ENCODE data around the gene TMEM51. TPM values are rescaled to one million over a fixed set of nuclear protein-coding genes. Genes with fewer than 3 reads are reported as not detected.

Gene TMEM51
- total and polyA plus RNA-seq, 2 of the 13 experiments (the other 11 are each of a cell fraction or from before 2014, with no cell fraction given) = 12.2 to 22.3 TPM

DNA sequence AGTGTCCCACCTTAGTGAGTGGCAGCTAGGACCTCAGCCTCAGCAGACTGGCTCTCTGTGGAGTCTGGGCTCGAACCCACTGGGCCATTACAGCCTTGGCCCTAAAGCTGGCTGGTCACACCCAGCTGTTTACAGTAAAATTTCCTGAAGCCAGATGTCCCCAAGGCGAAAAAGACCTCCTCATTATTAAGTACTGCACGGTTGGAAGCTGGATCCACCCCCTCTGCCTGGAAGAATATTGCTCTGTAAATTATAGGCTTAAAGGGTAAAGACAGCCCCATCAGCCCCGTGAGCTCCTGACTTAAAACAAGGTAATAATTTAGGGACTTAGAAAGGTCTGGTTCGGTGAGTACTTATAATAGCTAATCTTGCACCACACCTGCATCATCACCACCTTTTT lies 30.3 kb upstream of the TMEM51 start:
- Histone ChIP-seq H3K4me2 (ENCODE audit: low read depth, low read length) (no peak overlapping the region), H3K4me3 (replicated peaks in 1 of 3; ENCODE audit: insufficient read depth in 1 of 3, low read depth in 2 of 3, low read length in 3 of 3) (no peak overlapping the region), H3K36me3 (replicated peaks in 1 of 2; ENCODE audit: control insufficient read depth in 1 of 2, insufficient read depth in 2 of 2, low read length in 2 of 2) (peaks cover 4 to 13% of the 10 kb centered on the region in 2 experiments; a peak in 3 of 5 replicates), H3K27me3 (ENCODE audit: control insufficient read depth in 1 of 2, insufficient read depth in 2 of 2, low read length in 2 of 2) (no peaks in the 10 kb centered on the region), H3K79me2 (ENCODE audit: insufficient read depth, low read length) (no peaks in the 10 kb centered on the region), H2AFZ (ENCODE audit: low read length) (no peak overlapping the region), H4K20me1 (ENCODE audit: insufficient read depth, low read length) (no peaks in the 10 kb centered on the region), H3K9ac (ENCODE audit: insufficient read depth, low read depth, low read length) (no peak overlapping the region), H3K27ac (ENCODE audit: extremely low read length, insufficient read depth, low read length) (no peak overlapping the region), H3K9me3 (ENCODE audit: low read length) (no peaks in the 10 kb centered on the region), H3K4me1 (ENCODE audit: insufficient read depth, low read length) (no peaks in the 10 kb centered on the region)
- ChIA-PET CTCF (ENCODE audit: low intra/inter-chr PET ratio, low total read pairs) (no interaction called here), POLR2A (no interaction called here)
- intact Hi-C loops (cut with micrococcal nuclease; ENCODE audit: unreplicated experiment) = no loop called here
- no peak for DNase-seq (ENCODE audit: low spot score)
- no peak for ATAC-seq
- in situ Hi-C loops (cut with HindIII; ENCODE audit: extremely low pct_ligation_motif_present, low pct_unique_long_range_greater_than_20kb) = loop anchor here (10.0 kb wide), 1 partner anchor 182 kb away; no protein-coding TSS in a partner anchor
- no peak for FAIRE-seq
- no TSS peak for BruUV-seq (replicated peaks)
- WGBS (ENCODE audit: low lambda C conversion rate) = 88% methylated on average over 5 of the region's 5 CpGs
- no peak for TF ChIP-seq ZSCAN22 (CRISPR knock-in tag; IDR thresholded peaks at IDR 0.05)
- no peak for TF ChIP-seq SP5 (CRISPR knock-in tag; IDR thresholded peaks at IDR 0.05; ENCODE audit: borderline replicate concordance, low read depth)
- no peak for TF ChIP-seq ZBTB7A (CRISPR knock-in tag; IDR thresholded peaks at IDR 0.05)
- TF ChIP-seq HDAC6 (IDR thresholded peaks at IDR 0.05; ENCODE audit: low read depth, low read length) = no peak
- TF ChIP-seq, protein P1, sequence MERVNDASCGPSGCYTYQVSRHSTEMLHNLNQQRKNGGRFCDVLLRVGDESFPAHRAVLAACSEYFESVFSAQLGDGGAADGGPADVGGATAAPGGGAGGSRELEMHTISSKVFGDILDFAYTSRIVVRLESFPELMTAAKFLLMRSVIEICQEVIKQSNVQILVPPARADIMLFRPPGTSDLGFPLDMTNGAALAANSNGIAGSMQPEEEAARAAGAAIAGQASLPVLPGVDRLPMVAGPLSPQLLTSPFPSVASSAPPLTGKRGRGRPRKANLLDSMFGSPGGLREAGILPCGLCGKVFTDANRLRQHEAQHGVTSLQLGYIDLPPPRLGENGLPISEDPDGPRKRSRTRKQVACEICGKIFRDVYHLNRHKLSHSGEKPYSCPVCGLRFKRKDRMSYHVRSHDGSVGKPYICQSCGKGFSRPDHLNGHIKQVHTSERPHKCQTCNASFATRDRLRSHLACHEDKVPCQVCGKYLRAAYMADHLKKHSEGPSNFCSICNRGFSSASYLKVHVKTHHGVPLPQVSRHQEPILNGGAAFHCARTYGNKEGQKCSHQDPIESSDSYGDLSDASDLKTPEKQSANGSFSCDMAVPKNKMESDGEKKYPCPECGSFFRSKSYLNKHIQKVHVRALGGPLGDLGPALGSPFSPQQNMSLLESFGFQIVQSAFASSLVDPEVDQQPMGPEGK (CRISPR knock-in tag; IDR thresholded peaks at IDR 0.05) = no peak
- TF ChIP-seq, protein P2, sequence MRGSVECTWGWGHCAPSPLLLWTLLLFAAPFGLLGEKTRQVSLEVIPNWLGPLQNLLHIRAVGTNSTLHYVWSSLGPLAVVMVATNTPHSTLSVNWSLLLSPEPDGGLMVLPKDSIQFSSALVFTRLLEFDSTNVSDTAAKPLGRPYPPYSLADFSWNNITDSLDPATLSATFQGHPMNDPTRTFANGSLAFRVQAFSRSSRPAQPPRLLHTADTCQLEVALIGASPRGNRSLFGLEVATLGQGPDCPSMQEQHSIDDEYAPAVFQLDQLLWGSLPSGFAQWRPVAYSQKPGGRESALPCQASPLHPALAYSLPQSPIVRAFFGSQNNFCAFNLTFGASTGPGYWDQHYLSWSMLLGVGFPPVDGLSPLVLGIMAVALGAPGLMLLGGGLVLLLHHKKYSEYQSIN (CRISPR knock-in tag; IDR thresholded peaks at IDR 0.05; ENCODE audit: borderline replicate concordance) = no peak
- TF ChIP-seq SOX5 (CRISPR knock-in tag; IDR thresholded peaks at IDR 0.05; ENCODE audit: borderline replicate concordance) = no peak
- TF ChIP-seq, protein P3, sequence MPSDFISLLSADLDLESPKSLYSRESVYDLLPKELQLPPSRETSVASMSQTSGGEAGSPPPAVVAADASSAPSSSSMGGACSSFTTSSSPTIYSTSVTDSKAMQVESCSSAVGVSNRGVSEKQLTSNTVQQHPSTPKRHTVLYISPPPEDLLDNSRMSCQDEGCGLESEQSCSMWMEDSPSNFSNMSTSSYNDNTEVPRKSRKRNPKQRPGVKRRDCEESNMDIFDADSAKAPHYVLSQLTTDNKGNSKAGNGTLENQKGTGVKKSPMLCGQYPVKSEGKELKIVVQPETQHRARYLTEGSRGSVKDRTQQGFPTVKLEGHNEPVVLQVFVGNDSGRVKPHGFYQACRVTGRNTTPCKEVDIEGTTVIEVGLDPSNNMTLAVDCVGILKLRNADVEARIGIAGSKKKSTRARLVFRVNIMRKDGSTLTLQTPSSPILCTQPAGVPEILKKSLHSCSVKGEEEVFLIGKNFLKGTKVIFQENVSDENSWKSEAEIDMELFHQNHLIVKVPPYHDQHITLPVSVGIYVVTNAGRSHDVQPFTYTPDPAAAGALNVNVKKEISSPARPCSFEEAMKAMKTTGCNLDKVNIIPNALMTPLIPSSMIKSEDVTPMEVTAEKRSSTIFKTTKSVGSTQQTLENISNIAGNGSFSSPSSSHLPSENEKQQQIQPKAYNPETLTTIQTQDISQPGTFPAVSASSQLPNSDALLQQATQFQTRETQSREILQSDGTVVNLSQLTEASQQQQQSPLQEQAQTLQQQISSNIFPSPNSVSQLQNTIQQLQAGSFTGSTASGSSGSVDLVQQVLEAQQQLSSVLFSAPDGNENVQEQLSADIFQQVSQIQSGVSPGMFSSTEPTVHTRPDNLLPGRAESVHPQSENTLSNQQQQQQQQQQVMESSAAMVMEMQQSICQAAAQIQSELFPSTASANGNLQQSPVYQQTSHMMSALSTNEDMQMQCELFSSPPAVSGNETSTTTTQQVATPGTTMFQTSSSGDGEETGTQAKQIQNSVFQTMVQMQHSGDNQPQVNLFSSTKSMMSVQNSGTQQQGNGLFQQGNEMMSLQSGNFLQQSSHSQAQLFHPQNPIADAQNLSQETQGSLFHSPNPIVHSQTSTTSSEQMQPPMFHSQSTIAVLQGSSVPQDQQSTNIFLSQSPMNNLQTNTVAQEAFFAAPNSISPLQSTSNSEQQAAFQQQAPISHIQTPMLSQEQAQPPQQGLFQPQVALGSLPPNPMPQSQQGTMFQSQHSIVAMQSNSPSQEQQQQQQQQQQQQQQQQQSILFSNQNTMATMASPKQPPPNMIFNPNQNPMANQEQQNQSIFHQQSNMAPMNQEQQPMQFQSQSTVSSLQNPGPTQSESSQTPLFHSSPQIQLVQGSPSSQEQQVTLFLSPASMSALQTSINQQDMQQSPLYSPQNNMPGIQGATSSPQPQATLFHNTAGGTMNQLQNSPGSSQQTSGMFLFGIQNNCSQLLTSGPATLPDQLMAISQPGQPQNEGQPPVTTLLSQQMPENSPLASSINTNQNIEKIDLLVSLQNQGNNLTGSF (CRISPR knock-in tag; IDR thresholded peaks at IDR 0.05) = no peak
- no peak for TF ChIP-seq FIP1L1 (IDR thresholded peaks at IDR 0.05; ENCODE audit: borderline replicate concordance, insufficient read depth, low read depth, low read length)
